ENCODE measurements around the gene KIAA1217.

KIAA1217 gene, protein sequence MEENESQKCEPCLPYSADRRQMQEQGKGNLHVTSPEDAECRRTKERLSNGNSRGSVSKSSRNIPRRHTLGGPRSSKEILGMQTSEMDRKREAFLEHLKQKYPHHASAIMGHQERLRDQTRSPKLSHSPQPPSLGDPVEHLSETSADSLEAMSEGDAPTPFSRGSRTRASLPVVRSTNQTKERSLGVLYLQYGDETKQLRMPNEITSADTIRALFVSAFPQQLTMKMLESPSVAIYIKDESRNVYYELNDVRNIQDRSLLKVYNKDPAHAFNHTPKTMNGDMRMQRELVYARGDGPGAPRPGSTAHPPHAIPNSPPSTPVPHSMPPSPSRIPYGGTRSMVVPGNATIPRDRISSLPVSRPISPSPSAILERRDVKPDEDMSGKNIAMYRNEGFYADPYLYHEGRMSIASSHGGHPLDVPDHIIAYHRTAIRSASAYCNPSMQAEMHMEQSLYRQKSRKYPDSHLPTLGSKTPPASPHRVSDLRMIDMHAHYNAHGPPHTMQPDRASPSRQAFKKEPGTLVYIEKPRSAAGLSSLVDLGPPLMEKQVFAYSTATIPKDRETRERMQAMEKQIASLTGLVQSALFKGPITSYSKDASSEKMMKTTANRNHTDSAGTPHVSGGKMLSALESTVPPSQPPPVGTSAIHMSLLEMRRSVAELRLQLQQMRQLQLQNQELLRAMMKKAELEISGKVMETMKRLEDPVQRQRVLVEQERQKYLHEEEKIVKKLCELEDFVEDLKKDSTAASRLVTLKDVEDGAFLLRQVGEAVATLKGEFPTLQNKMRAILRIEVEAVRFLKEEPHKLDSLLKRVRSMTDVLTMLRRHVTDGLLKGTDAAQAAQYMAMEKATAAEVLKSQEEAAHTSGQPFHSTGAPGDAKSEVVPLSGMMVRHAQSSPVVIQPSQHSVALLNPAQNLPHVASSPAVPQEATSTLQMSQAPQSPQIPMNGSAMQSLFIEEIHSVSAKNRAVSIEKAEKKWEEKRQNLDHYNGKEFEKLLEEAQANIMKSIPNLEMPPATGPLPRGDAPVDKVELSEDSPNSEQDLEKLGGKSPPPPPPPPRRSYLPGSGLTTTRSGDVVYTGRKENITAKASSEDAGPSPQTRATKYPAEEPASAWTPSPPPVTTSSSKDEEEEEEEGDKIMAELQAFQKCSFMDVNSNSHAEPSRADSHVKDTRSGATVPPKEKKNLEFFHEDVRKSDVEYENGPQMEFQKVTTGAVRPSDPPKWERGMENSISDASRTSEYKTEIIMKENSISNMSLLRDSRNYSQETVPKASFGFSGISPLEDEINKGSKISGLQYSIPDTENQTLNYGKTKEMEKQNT (N-terminal part only)

GRCh38 chr10:24208661-24209431, at the start of gene KIAA1217:
KIAA1217 (plus strand) TSS chr10:24209138; CDS start chr10:24209194, 56 bp downstream.
- intact Hi-C loops (cut with micrococcal nuclease): no loop called here
- no peaks in the 10 kb centered on the region for H3K36me3 Mint-ChIP-seq (ENCODE audit: low read depth)
- no peaks in the 10 kb centered on the region for H3K9me3 Mint-ChIP-seq
- no peak within 1 kb of the TSS for H3K4me3 Mint-ChIP-seq
- H3K27ac Mint-ChIP-seq: peak within 1 kb of the TSS; percentile 31
- peaks cover 10% of the 10 kb centered on the region for H3K4me1 Mint-ChIP-seq (ENCODE audit: low read depth)
- H3K27me3 Mint-ChIP-seq: peaks cover 42% of the 10 kb centered on the region

DNA sequence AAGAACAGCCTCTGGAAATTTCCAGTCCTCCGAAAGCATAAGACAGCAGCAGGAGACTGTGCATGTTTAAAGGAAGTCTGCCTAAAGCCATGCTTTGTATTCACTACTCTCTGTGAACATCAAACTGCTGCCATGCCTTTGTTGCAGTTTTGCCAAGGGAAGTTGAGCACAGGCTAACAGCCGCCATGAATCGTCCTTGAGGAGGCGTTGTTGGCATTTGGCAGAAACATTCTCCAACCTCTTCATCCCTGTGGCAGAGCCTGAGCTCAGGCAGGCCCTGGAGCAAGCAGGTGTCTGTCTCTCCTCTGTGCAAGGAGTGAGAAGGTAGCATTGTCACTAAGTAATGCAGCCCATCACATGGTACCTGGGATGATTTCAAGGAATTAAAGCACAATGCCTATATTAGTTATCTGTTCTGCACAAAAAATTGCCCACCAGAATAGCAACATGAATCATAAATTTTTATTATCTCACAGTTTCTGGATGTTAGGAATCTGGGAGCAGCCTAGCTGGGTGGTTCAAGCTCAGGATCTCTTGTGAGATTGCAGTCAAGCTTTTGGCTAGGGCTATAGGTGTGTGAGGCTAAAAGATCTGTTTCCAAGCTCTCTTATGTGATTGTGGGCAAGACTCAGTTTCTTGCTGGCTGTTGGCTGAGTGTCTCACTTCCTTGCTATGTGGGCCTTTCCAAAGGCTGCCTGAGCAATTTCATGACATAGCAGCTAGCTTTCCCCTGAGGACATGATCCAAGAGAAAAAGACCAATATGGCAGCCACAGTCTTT, 46.5 kb upstream of the KIAA1217 start:
- Mint-ChIP-seq H3K27me3 (no peaks in the 10 kb centered on the region), H3K4me3 (no peak overlapping the region), H3K36me3 (ENCODE audit: low read depth) (no peaks in the 10 kb centered on the region), H3K27ac (no peak overlapping the region), H3K4me1 (ENCODE audit: low read depth) (no peaks in the 10 kb centered on the region), H3K9me3 (peaks cover 12% of the 10 kb centered on the region)
- intact Hi-C loops (cut with micrococcal nuclease): no loop called here

DNA sequence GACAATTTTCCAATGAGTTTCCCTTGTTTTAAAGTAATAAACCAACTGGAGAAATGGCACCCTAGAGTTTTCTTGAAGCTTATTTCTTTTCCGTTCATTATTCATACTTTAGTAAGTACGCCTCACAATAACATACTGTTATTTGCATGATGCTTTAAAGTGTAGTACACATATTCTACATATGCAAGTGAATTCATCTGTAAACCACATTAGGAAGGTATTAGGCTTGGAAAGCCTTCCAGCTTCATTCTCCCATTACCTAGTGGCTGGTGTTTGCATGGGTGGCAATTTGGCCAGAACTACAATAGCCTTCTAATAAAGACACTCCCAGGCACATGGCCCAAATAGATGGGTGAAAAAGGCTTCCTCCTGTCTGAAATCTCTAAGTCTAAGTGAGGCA, 45.5 kb upstream of the KIAA1217 start:
- Mint-ChIP-seq H3K27ac (no peak overlapping the region), H3K9me3 (peaks cover 4% of the 10 kb centered on the region), H3K36me3 (ENCODE audit: low read depth) (no peaks in the 10 kb centered on the region), H3K4me1 (ENCODE audit: low read depth) (no peaks in the 10 kb centered on the region), H3K27me3 (no peaks in the 10 kb centered on the region), H3K4me3 (no peak overlapping the region)
- intact Hi-C loops (cut with micrococcal nuclease): no loop called here

DNA sequence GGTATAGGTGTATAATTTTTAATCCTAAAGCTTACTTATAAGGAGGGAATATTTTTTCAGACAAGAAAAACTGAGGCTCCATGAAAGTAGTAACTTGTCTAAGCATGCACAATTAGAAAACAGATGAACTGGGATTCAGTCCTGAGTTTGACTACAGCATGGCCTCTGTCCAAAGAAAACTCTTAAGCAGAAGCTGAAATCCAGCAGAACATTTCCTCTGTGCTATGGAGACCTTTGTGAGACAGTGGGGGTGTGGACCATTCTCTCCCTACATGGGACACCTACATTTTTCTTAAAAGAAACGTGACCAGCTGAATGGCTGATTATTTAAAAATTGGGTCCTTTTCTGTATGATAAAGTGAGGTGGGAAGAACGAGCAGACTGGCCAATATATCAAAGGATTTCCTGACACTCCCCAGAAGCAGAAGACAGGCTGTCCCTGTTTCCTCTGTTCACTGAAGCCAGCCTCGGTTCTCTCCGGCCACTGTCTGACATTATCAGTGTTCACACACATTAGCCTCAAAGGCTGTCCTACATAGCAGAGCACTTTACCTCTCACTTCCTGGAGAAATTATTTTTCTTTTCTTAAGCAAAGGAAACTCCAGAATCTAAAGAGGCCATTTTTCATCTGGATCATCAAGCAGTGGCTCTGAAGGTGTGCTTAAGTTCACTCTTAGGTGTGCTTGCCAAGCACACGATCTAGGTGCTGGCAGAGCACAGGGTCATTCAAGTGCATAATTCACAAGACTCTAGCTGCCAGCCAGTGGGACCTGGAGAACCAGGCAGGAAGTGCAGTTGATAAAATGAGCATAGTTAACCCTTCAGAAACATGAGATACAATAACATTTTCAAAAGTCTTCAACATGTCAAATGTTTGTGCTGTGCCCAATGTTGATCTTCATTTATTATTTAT, 40.4 kb upstream of the KIAA1217 start:
- H3K9me3 Mint-ChIP-seq: no peaks in the 10 kb centered on the region

DNA sequence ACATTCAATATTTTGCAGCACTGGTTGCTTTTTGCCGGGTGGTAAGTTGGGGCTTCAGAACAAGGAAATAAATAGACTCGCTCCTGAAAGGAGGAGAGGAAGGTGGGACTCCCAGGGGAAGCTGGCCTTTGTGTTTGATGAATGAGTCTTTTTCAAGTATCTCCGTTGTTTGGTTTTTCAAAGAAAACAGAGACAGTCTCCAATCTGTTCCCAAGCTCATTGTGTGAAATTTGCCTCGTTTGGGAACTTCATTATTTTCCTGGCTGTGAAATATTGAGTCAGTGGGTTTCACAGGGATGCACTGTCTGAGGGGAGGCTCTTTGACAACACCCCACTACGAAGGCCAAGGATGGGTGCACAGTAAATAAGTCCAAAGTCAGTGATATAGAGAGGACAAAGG, 38.7 kb upstream of the KIAA1217 start:
- no peaks in the 10 kb centered on the region for H3K27me3 Mint-ChIP-seq
- intact Hi-C loops (cut with micrococcal nuclease): no loop called here
- no peak overlapping the region for H3K4me3 Mint-ChIP-seq
- H3K36me3 Mint-ChIP-seq (ENCODE audit: low read depth): no peaks in the 10 kb centered on the region
- H3K9me3 Mint-ChIP-seq: peaks cover 2% of the 10 kb centered on the region
- H3K4me1 Mint-ChIP-seq (ENCODE audit: low read depth): no peaks in the 10 kb centered on the region
- H3K27ac Mint-ChIP-seq: no peak overlapping the region

More for the DNA sequence above, 40.4 kb upstream of the KIAA1217 start:
- H3K4me1 Mint-ChIP-seq (ENCODE audit: low read depth): no peaks in the 10 kb centered on the region
- H3K27me3 Mint-ChIP-seq: no peaks in the 10 kb centered on the region
- H3K4me3 Mint-ChIP-seq: no peak overlapping the region
- intact Hi-C loops (cut with micrococcal nuclease): no loop called here
- H3K36me3 Mint-ChIP-seq (ENCODE audit: low read depth): no peaks in the 10 kb centered on the region
- no peak overlapping the region for H3K27ac Mint-ChIP-seq

DNA sequence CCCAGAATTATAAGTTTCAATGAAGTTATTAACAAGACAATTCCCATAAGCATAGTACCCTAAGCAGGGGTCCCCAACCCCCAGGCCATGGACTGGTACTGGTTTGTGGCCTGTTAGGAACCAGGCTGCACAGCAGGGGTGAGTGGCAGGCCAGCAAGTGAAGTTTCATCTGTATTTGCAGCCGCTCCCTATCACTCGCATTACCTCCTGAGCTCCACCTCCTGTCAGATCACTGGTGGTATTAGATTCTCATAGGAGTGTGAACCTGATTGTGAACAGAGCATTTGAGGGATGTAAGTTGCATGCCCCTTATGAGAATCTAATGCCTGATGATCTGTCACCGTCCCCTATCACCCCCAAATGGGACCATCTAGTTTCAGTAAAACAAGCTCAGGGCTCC, 36.0 kb upstream of the KIAA1217 start:
- no peak overlapping the region for H3K4me3 Mint-ChIP-seq
- no peaks in the 10 kb centered on the region for H3K36me3 Mint-ChIP-seq (ENCODE audit: low read depth)
- no peaks in the 10 kb centered on the region for H3K27me3 Mint-ChIP-seq
- H3K4me1 Mint-ChIP-seq (ENCODE audit: low read depth): no peaks in the 10 kb centered on the region
- no peak overlapping the region for H3K27ac Mint-ChIP-seq
- H3K9me3 Mint-ChIP-seq: peaks cover 13% of the 10 kb centered on the region
- intact Hi-C loops (cut with micrococcal nuclease): no loop called here

DNA sequence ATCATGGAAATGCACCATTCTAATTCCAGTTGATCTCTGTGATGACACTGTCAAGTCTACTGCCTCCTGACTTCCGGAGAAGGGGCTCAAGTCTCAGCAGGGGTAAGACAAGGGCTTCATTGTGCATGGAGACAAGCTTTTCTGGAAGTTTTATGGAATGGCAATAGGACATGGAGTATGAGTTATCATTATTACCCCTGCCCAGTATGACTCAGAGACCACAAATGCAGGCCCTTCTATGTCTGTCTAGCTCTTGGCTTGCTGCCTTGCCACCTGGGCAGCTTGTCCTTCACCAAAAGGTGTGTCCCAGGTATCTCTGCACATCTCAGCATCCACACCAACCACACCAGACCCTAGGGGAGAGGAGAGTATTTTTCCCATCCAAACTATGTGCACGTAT, 34.9 kb upstream of the KIAA1217 start:
- H3K9me3 Mint-ChIP-seq: peaks cover 13% of the 10 kb centered on the region
- H3K27me3 Mint-ChIP-seq: no peaks in the 10 kb centered on the region
- no peaks in the 10 kb centered on the region for H3K36me3 Mint-ChIP-seq (ENCODE audit: low read depth)
- H3K27ac Mint-ChIP-seq: no peak overlapping the region
- no peak overlapping the region for H3K4me3 Mint-ChIP-seq
- no peaks in the 10 kb centered on the region for H3K4me1 Mint-ChIP-seq (ENCODE audit: low read depth)
- intact Hi-C loops (cut with micrococcal nuclease): no loop called here

DNA sequence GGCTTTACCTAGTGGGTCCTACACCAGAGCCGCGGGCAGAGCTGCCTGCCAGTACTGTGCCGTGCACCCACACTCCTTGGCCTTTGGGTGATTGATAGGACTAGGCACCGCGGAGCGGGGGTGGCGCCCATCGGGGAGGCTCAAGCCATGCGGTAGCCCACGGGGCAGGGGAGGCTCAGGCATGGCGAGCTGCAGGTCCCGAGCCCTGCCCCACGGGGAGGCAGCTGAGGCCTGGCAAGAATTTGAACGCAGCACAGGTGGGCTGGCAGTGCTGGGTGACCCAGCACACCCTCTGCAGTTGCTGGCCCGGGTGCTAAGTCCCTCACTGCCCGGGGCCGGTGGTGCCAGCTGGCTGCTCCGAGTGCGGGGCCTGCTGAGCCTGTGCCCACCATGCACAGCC, 32.3 kb upstream of the KIAA1217 start:
- intact Hi-C loops (cut with micrococcal nuclease): no loop called here
- H3K27me3 Mint-ChIP-seq: no peaks in the 10 kb centered on the region

DNA sequence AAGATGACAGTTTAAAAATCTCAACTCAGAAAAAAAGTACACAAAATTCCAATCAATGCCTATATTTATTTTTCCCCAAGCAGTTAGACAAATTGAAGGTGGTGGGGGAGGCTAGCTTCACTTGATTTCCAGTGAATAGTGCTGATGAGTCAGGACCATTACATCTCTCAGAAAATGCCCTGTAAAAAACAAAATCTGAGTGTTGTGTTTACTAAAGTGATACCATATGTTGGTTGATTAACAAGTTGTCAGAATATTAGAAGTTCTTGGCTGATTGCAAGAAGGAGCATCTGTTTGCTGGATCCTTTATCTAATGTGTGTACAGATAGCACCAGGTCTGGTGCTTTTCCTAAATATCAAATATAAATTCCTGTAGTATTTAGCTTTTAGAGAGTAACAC, 31.3 kb upstream of the KIAA1217 start:
- peaks cover 21% of the 10 kb centered on the region for H3K9me3 Mint-ChIP-seq
- intact Hi-C loops (cut with micrococcal nuclease): no loop called here
- H3K36me3 Mint-ChIP-seq (ENCODE audit: low read depth): no peaks in the 10 kb centered on the region
- no peaks in the 10 kb centered on the region for H3K4me1 Mint-ChIP-seq (ENCODE audit: low read depth)
- no peaks in the 10 kb centered on the region for H3K27me3 Mint-ChIP-seq
- no peak overlapping the region for H3K27ac Mint-ChIP-seq
- H3K4me3 Mint-ChIP-seq: no peak overlapping the region

More for the DNA sequence above, 32.3 kb upstream of the KIAA1217 start:
- Mint-ChIP-seq H3K4me1 (ENCODE audit: low read depth) (no peaks in the 10 kb centered on the region), H3K9me3 (peaks cover 21% of the 10 kb centered on the region), H3K36me3 (ENCODE audit: low read depth) (no peaks in the 10 kb centered on the region), H3K27ac (no peak overlapping the region), H3K4me3 (no peak overlapping the region)

DNA sequence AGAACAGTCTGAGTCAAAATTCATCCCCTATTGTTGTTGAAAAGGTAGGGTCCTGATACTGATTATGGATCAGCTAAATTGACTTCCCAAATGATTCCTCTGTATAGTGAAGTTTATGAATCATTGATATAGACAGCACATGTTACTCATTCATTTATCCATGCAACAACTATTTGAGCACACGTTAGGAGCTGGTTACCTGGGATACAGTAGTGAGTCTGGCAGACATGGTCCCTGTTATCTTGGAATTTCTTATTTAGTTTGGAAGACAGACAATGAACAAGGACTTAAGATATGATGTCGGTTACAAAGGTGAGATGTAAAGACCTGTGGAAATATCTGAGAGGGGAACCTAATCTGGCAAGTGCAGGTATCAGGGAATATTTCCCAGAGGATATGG, 28.0 kb upstream of the KIAA1217 start:
- H3K9me3 Mint-ChIP-seq: peaks cover 12% of the 10 kb centered on the region
- no peaks in the 10 kb centered on the region for H3K27me3 Mint-ChIP-seq
- intact Hi-C loops (cut with micrococcal nuclease): no loop called here
- H3K4me1 Mint-ChIP-seq (ENCODE audit: low read depth): no peaks in the 10 kb centered on the region
- no peak overlapping the region for H3K4me3 Mint-ChIP-seq
- no peak overlapping the region for H3K27ac Mint-ChIP-seq
- no peaks in the 10 kb centered on the region for H3K36me3 Mint-ChIP-seq (ENCODE audit: low read depth)

- H3K9me3 Mint-ChIP-seq: peaks cover 3% of the 10 kb centered on the region
- H3K4me1 Mint-ChIP-seq (ENCODE audit: low read depth): no peaks in the 10 kb centered on the region
- intact Hi-C loops (cut with micrococcal nuclease): no loop called here
- no peak overlapping the region for H3K27ac Mint-ChIP-seq
- H3K36me3 Mint-ChIP-seq (ENCODE audit: low read depth): no peaks in the 10 kb centered on the region
- no peaks in the 10 kb centered on the region for H3K27me3 Mint-ChIP-seq
- H3K4me3 Mint-ChIP-seq: no peak overlapping the region
Observed at GRCh38 chr10:24184455-24184854, 24.5 kb upstream of the KIAA1217 start.

DNA sequence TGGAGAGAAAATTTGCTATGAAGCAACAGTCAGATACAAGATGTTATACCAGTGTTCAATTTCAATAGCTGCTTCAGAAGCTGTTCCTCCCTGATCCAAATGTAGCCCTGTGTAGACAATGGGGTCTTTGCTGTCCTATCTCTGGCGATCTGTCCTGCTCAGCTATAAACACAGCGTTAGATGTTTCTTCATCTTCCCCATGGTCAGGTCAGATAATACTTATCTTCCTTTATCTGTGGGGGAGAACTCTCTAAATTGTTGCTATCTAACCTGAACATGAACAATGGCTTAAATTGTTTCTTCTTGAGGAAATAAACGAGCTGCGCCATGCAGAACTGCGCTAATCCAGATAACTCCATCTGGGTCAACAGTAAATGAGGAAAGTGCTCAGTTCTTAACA, 15.6 kb upstream of the KIAA1217 start:
- H3K27me3 Mint-ChIP-seq: no peaks in the 10 kb centered on the region
- H3K4me3 Mint-ChIP-seq: no peak overlapping the region
- no peaks in the 10 kb centered on the region for H3K36me3 Mint-ChIP-seq (ENCODE audit: low read depth)
- H3K27ac Mint-ChIP-seq: no peak overlapping the region
- intact Hi-C loops (cut with micrococcal nuclease): no loop called here
- H3K9me3 Mint-ChIP-seq: no peaks in the 10 kb centered on the region
- no peaks in the 10 kb centered on the region for H3K4me1 Mint-ChIP-seq (ENCODE audit: low read depth)
